Natural killer cell treated with Interleukin-12 subunit alpha and Interleukin-12 subunit beta and Interleukin-15 and Interleukin-18, amount 100 ng/mL, for 72 hours (primary cell): ENCODE results near the gene HIVEP2. TPM values are rescaled to one million over a fixed set of nuclear protein-coding genes. Genes with fewer than 3 reads are reported as not detected.
A peak's percentile ranks its signal among the peaks of the same experiment; 100 is the strongest.

Experiments used
- ATAC-seq, 2 donors: fragments of 150-1000 bp; cut with Tn5 transposase in 1 of 2; sonication (Bioruptor Pico), chemical (Tn5 transposase) in 1 of 2; 2 replicates each; pipeline ENCODE4 v1.10.0; 2021
- DNase-seq: peaks from one replicate; pipeline ENCODE4 v3.0.0; 2022; ENCODE audit warnings: low spot score
- H3K27ac Mint-ChIP-seq, 2 donors: 1 replicate in 1 of 2; 2 replicates in 1 of 2; pipeline ENCODE4 v1.8.0; 2022; ENCODE audit warnings: mixed read lengths in 2 of 2, mild to moderate bottlenecking in 1 of 2, moderate library complexity in 1 of 2
- H3K27me3 Mint-ChIP-seq, 2 donors: 1 replicate in 1 of 2; 2 replicates in 1 of 2; pipeline ENCODE4 v1.8.0; 2022; ENCODE audit warnings: mixed read lengths in 2 of 2
- H3K36me3 Mint-ChIP-seq: one replicate; pipeline ENCODE4 v1.8.0; 2022; ENCODE audit warnings: mixed read lengths
- H3K4me1 Mint-ChIP-seq, 2 donors: 1 replicate in 1 of 2; 2 replicates in 1 of 2; pipeline ENCODE4 v1.8.0; 2022; ENCODE audit warnings: low read depth in 2 of 2, mixed read lengths in 2 of 2, mild to moderate bottlenecking in 1 of 2
- H3K4me3 Mint-ChIP-seq: one replicate; pipeline ENCODE4 v1.8.0; 2022; ENCODE audit warnings: mixed read lengths
- H3K9me3 Mint-ChIP-seq: 2 replicates; pipeline ENCODE4 v1.8.0; 2022; ENCODE audit warnings: mixed read lengths
- total RNA-seq, 2 donors: library from RNA; stranded (reverse); gene quantifications; one replicate each; pipeline ENCODE4 v1.2.3, GENCODE V29; 2022

The HIVEP2 gene
- total RNA-seq, 2 donors from 2014 or later, result 45.7 to 58.1 TPM

DNA sequence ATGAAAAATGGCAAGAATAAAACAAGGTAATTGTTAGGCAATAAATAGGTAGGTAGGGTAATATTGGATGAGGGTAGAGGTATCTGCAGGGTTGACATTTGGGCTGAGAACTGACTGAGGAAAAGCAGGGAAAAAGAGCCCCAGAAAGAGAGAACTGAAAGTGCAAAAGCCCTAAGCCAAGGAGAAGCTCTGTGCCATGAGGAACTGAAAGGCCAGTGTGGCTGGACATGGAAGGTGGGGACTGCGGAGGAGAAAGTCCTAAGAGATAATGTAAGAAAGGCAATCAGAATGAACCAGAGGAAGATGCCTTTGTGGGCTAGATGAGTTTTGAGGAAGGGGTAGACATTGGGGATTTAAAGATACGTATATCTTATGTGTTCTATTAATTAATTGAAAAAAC is 9.9 kb upstream of the HIVEP2 start:
- Mint-ChIP-seq H3K4me1 (peaks cover 25% of the 10 kb centered on the region in 2 donors), H3K9me3 (no peaks in the 10 kb centered on the region), H3K27ac (peak overlapping the region in 1 of 2 donors; percentile 7), H3K27me3 (no peaks in the 10 kb centered on the region), H3K36me3 (peaks cover 11% of the 10 kb centered on the region), H3K4me3 (no peak overlapping the region)
- DNase-seq, result no peak
- no peak for ATAC-seq

GRCh38 chr6:142953373-142954273 is 8.6 kb upstream of the HIVEP2 start:
- H3K4me3 Mint-ChIP-seq, result no peak overlapping the region
- no peak for DNase-seq
- H3K27me3 Mint-ChIP-seq, result no peaks in the 10 kb centered on the region
- no peaks in the 10 kb centered on the region for H3K9me3 Mint-ChIP-seq
- no peak for ATAC-seq
- H3K36me3 Mint-ChIP-seq, result peaks cover 6% of the 10 kb centered on the region
- peak overlapping the region; percentile 47 to 86 for H3K27ac Mint-ChIP-seq
- H3K4me1 Mint-ChIP-seq, result peaks cover 21 to 25% of the 10 kb centered on the region in 2 donors

DNA sequence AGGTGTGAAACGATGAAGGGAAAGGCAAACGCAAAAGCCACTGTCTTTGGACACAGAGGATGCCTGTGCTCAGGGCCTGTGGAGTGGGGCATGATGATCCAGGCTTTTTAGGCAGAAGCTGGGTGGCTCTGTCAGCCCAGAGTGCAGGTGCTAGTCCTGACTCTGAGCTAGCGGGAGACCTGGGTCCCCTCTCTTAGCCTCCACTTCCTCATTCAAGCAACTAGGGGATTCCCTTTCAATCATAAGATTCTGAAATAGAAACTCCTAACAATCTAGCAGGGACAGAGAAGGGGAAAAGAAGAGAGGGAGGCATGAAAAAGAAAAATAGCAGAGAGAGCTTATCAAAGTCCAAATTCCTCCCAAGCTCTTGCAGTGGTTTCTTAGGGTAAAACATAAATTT is 7.6 kb upstream of the HIVEP2 start:
- ATAC-seq (peak; percentile 40 to 41), DNase-seq (no peak)
- Mint-ChIP-seq H3K27me3 (no peaks in the 10 kb centered on the region), H3K4me3 (peak overlapping the region; percentile 19), H3K27ac (peak overlapping the region; percentile 47 to 86), H3K9me3 (no peaks in the 10 kb centered on the region), H3K36me3 (peaks cover 6% of the 10 kb centered on the region), H3K4me1 (peaks cover 26 to 32% of the 10 kb centered on the region in 2 donors)

DNA sequence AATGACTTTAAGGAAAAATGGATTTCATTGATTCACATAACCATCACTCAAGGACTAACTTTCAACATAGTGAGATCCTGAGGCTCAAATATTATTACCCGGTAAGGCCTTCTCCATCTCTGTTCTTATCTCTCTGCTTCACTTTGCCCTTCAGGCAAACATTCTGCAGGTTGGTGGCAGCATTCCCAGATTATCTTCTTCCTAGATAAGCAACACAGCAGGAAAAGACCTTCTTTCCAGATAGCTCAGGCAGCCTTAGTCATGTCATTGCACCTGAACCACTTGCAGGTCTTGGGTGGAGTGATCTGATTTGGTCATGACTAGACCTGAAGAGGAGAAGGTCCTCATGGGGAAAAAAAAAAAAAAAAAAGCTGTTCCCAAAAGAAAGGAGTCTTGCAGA is 5.3 kb upstream of the HIVEP2 start:
- ATAC-seq (no peak), DNase-seq (no peak)
- H3K4me3 Mint-ChIP-seq, result no peak overlapping the region
- peaks cover 6% of the 10 kb centered on the region for H3K36me3 Mint-ChIP-seq
- peak overlapping the region in 1 of 2 donors; percentile 86 for H3K27ac Mint-ChIP-seq
- H3K27me3 Mint-ChIP-seq, result no peaks in the 10 kb centered on the region
- no peaks in the 10 kb centered on the region for H3K9me3 Mint-ChIP-seq
- peaks cover 26 to 37% of the 10 kb centered on the region in 2 donors for H3K4me1 Mint-ChIP-seq

GRCh38 chr6:142947714-142948480 is 2.9 kb upstream of the HIVEP2 start:
- Mint-ChIP-seq H3K27me3 (no peaks in the 10 kb centered on the region), H3K9me3 (no peaks in the 10 kb centered on the region), H3K27ac (peak overlapping the region; percentile 98 to 100), H3K36me3 (peaks cover 11% of the 10 kb centered on the region), H3K4me3 (peak overlapping the region; percentile 85), H3K4me1 (peaks cover 38 to 50% of the 10 kb centered on the region in 2 donors)
- DNase-seq (no peak), ATAC-seq (peak in 1 of 2 donors; percentile 13)

- no peaks in the 10 kb centered on the region for H3K27me3 Mint-ChIP-seq
- peak overlapping the region; percentile 95 for H3K4me3 Mint-ChIP-seq
- ATAC-seq, result peak; percentile 60 to 66
- H3K4me1 Mint-ChIP-seq, result peaks cover 38 to 50% of the 10 kb centered on the region in 2 donors
- peak overlapping the region; percentile 98 to 100 for H3K27ac Mint-ChIP-seq
- H3K36me3 Mint-ChIP-seq, result peaks cover 11% of the 10 kb centered on the region
- no peaks in the 10 kb centered on the region for H3K9me3 Mint-ChIP-seq
- DNase-seq, result peak; percentile 92
Observed at GRCh38 chr6:142946924-142947713, 2.1 kb upstream of the HIVEP2 start.

GRCh38 chr6:142946181-142946923 is 1.4 kb upstream of the HIVEP2 start:
- H3K27me3 Mint-ChIP-seq, result no peaks in the 10 kb centered on the region
- DNase-seq (peak; percentile 94), ATAC-seq (peak; percentile 61 to 72)
- H3K9me3 Mint-ChIP-seq, result no peaks in the 10 kb centered on the region
- H3K4me3 Mint-ChIP-seq, result peak overlapping the region; percentile 95
- peaks cover 8% of the 10 kb centered on the region for H3K36me3 Mint-ChIP-seq
- peaks cover 37 to 53% of the 10 kb centered on the region in 2 donors for H3K4me1 Mint-ChIP-seq
- H3K27ac Mint-ChIP-seq, result peak overlapping the region; percentile 98 to 100

DNA sequence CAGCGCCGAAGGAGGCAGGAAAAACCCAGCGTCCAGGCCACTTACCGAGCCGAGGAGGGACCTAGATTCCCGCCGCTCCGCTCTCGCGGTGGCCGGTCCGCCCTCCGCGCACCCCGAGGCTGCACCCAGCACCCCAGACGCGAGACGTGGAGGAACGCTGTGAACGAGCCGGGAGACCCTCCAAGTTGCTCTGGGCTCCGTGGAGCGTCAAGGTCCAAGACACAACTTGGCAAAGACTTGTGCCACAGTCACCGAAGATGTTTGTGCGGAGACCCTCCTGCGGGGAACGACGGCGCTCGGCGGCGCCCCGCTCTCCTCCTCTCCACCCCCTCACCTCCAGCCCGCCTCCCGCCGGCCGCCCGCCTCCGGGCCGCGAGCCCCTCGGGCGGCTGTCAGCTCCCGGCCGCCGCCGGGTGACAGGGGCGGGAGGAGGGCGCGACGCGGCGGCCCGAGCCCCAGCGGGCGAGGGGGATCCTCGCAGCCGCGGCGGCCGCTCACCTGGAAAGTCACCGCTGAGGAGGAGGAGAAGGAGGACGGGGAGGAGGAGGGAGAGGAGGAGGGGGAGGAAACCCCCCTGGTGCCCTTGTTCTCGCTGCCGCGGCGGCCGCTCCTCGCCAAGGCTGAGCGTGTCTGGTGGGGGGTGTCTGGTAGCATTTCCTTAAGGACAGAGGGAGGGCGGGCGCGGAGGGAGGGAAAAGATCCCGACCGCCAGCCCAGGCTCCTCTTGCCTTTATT is 637 bp upstream of the HIVEP2 start:
- peaks cover 9% of the 10 kb centered on the region for H3K36me3 Mint-ChIP-seq
- no peaks in the 10 kb centered on the region for H3K9me3 Mint-ChIP-seq
- peak overlapping the region; percentile 95 for H3K4me3 Mint-ChIP-seq
- ATAC-seq, result peak; percentile 5 to 10
- H3K4me1 Mint-ChIP-seq, result peaks cover 41 to 54% of the 10 kb centered on the region in 2 donors
- peak; percentile 74 for DNase-seq
- H3K27ac Mint-ChIP-seq, result peak overlapping the region; percentile 98 to 100
- H3K27me3 Mint-ChIP-seq, result no peaks in the 10 kb centered on the region

GRCh38 chr6:142944124-142945048 is 590 bp downstream of the HIVEP2 start:
- Mint-ChIP-seq H3K27ac (peak overlapping the region; percentile 98 to 100), H3K36me3 (peaks cover 10% of the 10 kb centered on the region), H3K4me3 (peak overlapping the region; percentile 95), H3K27me3 (no peaks in the 10 kb centered on the region), H3K9me3 (no peaks in the 10 kb centered on the region), H3K4me1 (peaks cover 47 to 60% of the 10 kb centered on the region in 2 donors)
- peak; percentile 96 for DNase-seq
- ATAC-seq, result peak; percentile 66 to 68

- ATAC-seq (no peak), DNase-seq (peak; percentile 74)
- Mint-ChIP-seq H3K4me3 (peak overlapping the region; percentile 95), H3K27me3 (no peaks in the 10 kb centered on the region), H3K27ac (peak overlapping the region; percentile 98 to 100), H3K36me3 (peaks cover 10% of the 10 kb centered on the region), H3K4me1 (peaks cover 50 to 62% of the 10 kb centered on the region in 2 donors), H3K9me3 (no peaks in the 10 kb centered on the region)
Observed at GRCh38 chr6:142943711-142944123, 1.3 kb downstream of the HIVEP2 start.

- Mint-ChIP-seq H3K4me3 (peak overlapping the region; percentile 95), H3K9me3 (no peaks in the 10 kb centered on the region), H3K27me3 (no peaks in the 10 kb centered on the region), H3K27ac (peak overlapping the region; percentile 98 to 100), H3K36me3 (peaks cover 10% of the 10 kb centered on the region), H3K4me1 (peaks cover 49 to 57% of the 10 kb centered on the region in 2 donors)
- no peak for DNase-seq
- no peak for ATAC-seq
Observed at GRCh38 chr6:142942805-142943227, 2.2 kb downstream of the HIVEP2 start.
